Smooth muscle cell of the coronary artery (primary cell): Measurements from ENCODE around the gene OR10K1. TPM values are rescaled to one million over a fixed set of nuclear protein-coding genes. Genes with fewer than 3 reads are reported as not detected.

ENCODE experiments used
- total RNA-seq: library from RNA; depleted of rRNA; stranded (reverse); fragments of >200 nt; gene quantifications from 2 replicates; pipeline ENCODE4 v1.2.3, GENCODE V29; 2014; ENCODE audit warnings: low replicate concordance

OR10K1 gene
- total RNA-seq = not detected in 2 replicates

GRCh38 chr1:158461534-158461933 lies at the start of gene OR10K1:
Gene OR10K1 (plus strand): TSS chr1:158461834. CDS start chr1:158465562, 3,728 bp downstream.

DNA sequence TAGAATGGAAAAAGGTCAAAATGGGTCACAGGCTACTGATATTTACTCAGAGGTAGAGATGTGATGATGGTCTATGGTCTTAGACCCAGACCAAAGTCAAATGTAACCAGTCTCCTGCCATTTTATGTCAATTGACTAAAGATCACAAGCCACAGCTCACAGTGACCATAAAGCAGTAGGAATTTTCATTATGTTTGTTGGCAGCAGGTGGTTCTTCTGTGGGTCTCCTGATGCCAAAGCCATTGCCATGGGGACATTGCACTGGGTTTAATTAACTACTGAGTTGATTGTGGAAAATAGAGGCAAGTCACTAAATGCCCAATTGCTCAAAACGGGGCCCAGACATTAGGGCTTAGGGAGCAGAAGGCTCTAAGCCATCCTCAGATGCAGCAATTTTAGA lies 35.5 kb upstream of the OR10K1 start, which contains the start of gene OR10K2:
OR10K2 (minus strand) TSS at position 101 of the 400 bp plus-strand sequence. CDS start 5,371 bp downstream, outside the sequence.

GRCh38 chr1:158471920-158472319 lies 10.3 kb downstream of the OR10K1 start, which contains the start of gene OR10R2:
Gene OR10R2 (plus strand): TSS chr1:158472220. CDS start chr1:158472326, 106 bp downstream.

Other genes starting within 250 kb of the OR10K1 start
- gene CD1A, start 207.4 kb upstream of the OR10K1 start, total RNA-seq = not detected in 2 replicates
- not detected in 2 replicates for gene CD1C, start 171.9 kb upstream of the OR10K1 start, total RNA-seq
- gene CD1B, start 130.3 kb upstream of the OR10K1 start, total RNA-seq = not detected in 2 replicates
- gene CD1E, start 107.9 kb upstream of the OR10K1 start, total RNA-seq = not detected in 2 replicates
- not detected in 2 replicates for gene OR10T2, start 62.4 kb upstream of the OR10K1 start, total RNA-seq
- gene OR10K2, start 35.6 kb upstream of the OR10K1 start, total RNA-seq = not detected in 2 replicates
- gene OR10R2, start 10.4 kb downstream of the OR10K1 start, total RNA-seq = not detected in 2 replicates
- not detected in 2 replicates for gene OR6Y1, start 92.6 kb downstream of the OR10K1 start, total RNA-seq
- not detected in 2 replicates for gene OR6P1, start 108.7 kb downstream of the OR10K1 start, total RNA-seq
- gene OR10X1, start 118.1 kb downstream of the OR10K1 start, total RNA-seq = not detected in 2 replicates
- not detected in 2 replicates for gene OR10Z1, start 143.4 kb downstream of the OR10K1 start, total RNA-seq
- gene SPTA1, start 224.9 kb downstream of the OR10K1 start, total RNA-seq = 0.12 TPM in 1 of 2 replicates, not detected in the other
- gene OR6K2, start 238.8 kb downstream of the OR10K1 start, total RNA-seq = not detected in 2 replicates